ENCODE data around the gene AHCY. TPM values are rescaled to one million over a fixed set of nuclear protein-coding genes. Genes with fewer than 3 reads are reported as not detected.

The AHCY gene
- total and polyA plus RNA-seq, 2 of the 4 experiments (the other 2 are of a cell fraction), result 138 to 210 TPM

DNA sequence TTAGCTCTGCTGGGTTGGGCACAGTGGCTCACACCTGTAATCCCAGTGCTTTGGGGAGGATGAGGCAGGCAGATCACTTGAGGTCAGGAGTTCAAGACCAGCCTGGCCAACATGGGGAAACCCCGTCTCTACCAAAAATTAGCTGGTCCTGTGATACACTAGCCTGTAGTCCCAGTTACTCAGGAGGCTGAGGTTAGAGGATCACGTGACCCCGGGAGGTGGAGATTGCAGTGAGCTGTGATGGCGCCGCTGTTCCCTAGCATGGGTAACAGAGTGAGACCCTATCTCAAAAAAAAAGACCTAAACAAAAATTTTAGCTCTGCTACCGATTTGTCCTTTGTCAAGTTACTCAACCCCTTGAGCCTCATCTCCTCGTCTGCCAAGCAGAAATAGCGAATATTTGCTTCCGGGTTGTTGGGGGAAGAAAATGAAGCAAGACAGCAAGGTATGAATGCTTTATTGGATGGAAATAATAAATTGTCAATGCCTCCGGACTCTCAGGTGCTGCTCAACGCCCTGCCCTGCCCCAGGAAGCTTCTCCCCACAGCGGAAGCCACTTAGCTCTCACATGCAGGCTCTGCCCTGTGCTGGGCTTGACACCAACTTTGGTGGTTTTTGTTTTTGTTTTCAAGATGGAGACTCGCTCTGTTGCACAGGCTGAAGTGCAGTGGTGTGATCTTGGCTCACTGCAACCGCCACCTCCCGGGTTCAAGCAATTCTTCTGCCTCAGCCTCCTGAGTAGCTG, 35.0 kb upstream of the AHCY start (continued):
- TF ChIP-seq RFX5 (IDR thresholded peaks at IDR 0.05; ENCODE audit: low read depth, low read length), result no peak

DNA sequence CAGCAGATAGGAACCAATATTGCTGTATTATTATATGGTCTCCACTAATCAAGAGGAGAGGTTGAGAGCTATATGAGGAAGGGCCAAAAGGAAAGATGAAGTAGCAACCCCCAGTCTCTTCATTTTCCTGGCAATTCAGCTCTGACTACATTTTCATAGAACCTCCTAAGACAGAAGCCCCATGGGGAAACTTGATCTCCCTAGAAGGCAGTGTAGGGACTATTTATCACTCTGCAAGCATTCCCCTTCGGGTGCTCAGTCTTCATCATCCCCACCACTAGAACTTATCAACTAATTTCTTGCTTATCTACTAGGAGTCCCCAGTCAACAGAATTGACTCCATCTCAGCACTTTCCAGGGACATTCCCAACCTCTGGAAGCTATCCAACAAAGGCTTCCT, 34.4 kb upstream of the AHCY start:
- Histone ChIP-seq H4K20me1 (ENCODE audit: insufficient read depth, low read length) (no peaks in the 10 kb centered on the region; the same call in 1 of the 2 replicates), H3K4me3 (ENCODE audit: insufficient read depth, low read depth, low read length) (no peak overlapping the region), H3K79me1 (ENCODE audit: low read depth in 1 of 2, low read length in 2 of 2) (no peaks in the 10 kb centered on the region), H4K5ac (ENCODE audit: low read depth, low read length) (no peak overlapping the region), H2BK5ac (ENCODE audit: low read depth, low read length, poor library complexity, severe bottlenecking) (no peak overlapping the region), H3K36me3 (ENCODE audit: control insufficient read depth, insufficient read depth, low read length) (no peaks in the 10 kb centered on the region), H3K14ac (replicated peaks; ENCODE audit: low read depth, low read length) (no peak overlapping the region), H2AK9ac (replicated peaks; ENCODE audit: low read depth, low read length, poor library complexity) (no peak overlapping the region), H3K18ac (ENCODE audit: low read depth, low read length) (no peak overlapping the region), H2AFZ (replicated peaks; ENCODE audit: low read length, poor library complexity) (no peak overlapping the region), H3K56ac (ENCODE audit: extremely low read depth, insufficient read depth, low read length) (no peak overlapping the region), H3K27ac (ENCODE audit: insufficient read depth, low read length) (no peak overlapping the region), H3K27me3 (ENCODE audit: control insufficient read depth, insufficient read depth, low read length) (no peaks in the 10 kb centered on the region), H3K23ac (ENCODE audit: low read depth, low read length) (no peak overlapping the region), H3K4ac (ENCODE audit: low read depth, low read length) (no peak overlapping the region), H2BK20ac (ENCODE audit: low read depth, low read length) (no peak overlapping the region), H2BK15ac (ENCODE audit: low read depth, low read length) (no peak overlapping the region), H2AK5ac (ENCODE audit: low read depth, low read length) (no peak overlapping the region), H3K9me1 (ENCODE audit: insufficient read depth, low read length) (no peaks in the 10 kb centered on the region; the same call in 1 of the 2 replicates), H2BK120ac (ENCODE audit: low read depth, low read length) (no peak overlapping the region), H4K91ac (ENCODE audit: insufficient read depth, low read depth, low read length) (no peak overlapping the region), H3K4me2 (ENCODE audit: low read depth, low read length) (no peak overlapping the region), H3K4me1 (ENCODE audit: control insufficient read depth, insufficient read depth, low read length) (peaks cover 3% of the 10 kb centered on the region), H4K8ac (ENCODE audit: low read depth in 2 of 2, low read length in 2 of 2) (no peak overlapping the region), H3K9me3 (ENCODE audit: control insufficient read depth, insufficient read depth, low read length) (no peaks in the 10 kb centered on the region), H3K9ac (ENCODE audit: low read depth, low read length) (no peak overlapping the region)
- ChIA-PET POLR2A (ENCODE audit: unreplicated experiment) (no interaction called here), CTCF (interaction anchor here (1.2 kb wide), 1 partner anchor 25 kb away, joined by 4 read pairs; no protein-coding TSS in a partner anchor)
- dilution Hi-C loops (cut with HindIII; ENCODE audit: low sequenced_read_pairs, unreplicated experiment), result no loop called here
- intact Hi-C loops (cut with micrococcal nuclease), result no loop called here
- in situ Hi-C loops (cut with MboI; ENCODE audit: low sequenced_read_pairs), result no loop called here
- TF ChIP-seq CTCF (conservative IDR thresholded peaks at IDR 0.05; ENCODE audit: low read depth, low read length) (no peak), RCOR1 (IDR thresholded peaks at IDR 0.05; ENCODE audit: insufficient replicate concordance, low read length) (no peak), NFE2L2 (IDR thresholded peaks at IDR 0.05; ENCODE audit: low read depth, low read length) (no peak), CHD1 (IDR thresholded peaks at IDR 0.05; ENCODE audit: low read depth, low read length) (no peak), MAZ (IDR thresholded peaks at IDR 0.05; ENCODE audit: borderline replicate concordance, low read depth, low read length) (no peak), CEBPB (IDR thresholded peaks at IDR 0.05; ENCODE audit: low read depth, low read length) (no peak), SMC3 (IDR thresholded peaks at IDR 0.05; ENCODE audit: low read depth, low read length) (no peak), BHLHE40 (IDR thresholded peaks at IDR 0.05; ENCODE audit: low read depth, low read length) (no peak), MAFK (IDR thresholded peaks at IDR 0.05; ENCODE audit: low read depth, low read length) (no peak), POLR2A (IDR thresholded peaks at IDR 0.05; ENCODE audit: low read depth, low read length) (no peak), MXI1 (IDR thresholded peaks at IDR 0.05; ENCODE audit: borderline replicate concordance, low read depth, low read length) (no peak), FOS (IDR thresholded peaks at IDR 0.05; ENCODE audit: low read depth, low read length) (no peak), ELK1 (IDR thresholded peaks at IDR 0.05; ENCODE audit: borderline replicate concordance, low read depth, low read length) (no peak)
- no TSS peak for BruUV-seq (replicated peaks)
- no peak for ATAC-seq (ENCODE audit: low read depth)
- no peak for DNase-seq
- no CpG with 5 or more reads among the region's 1 CpG for WGBS, 2 experiments (ENCODE audit: extremely low coverage in 2 of 2, insufficient read length in 1 of 2)

All from IMR-90 (cell line).